Fibroblast of lung (primary cell): ENCODE data around the gene AFAP1.

Experiments used
- CTCF ChIP-seq, 2 donors: IDR thresholded peaks in 1 of 2; conservative IDR thresholded peaks in 1 of 2; 1 replicate in 1 of 2; 2 replicates in 1 of 2; pipeline ENCODE4 v1.5.1; 2011 to 2012; ENCODE audit warnings: low read length in 2 of 2, control low read depth in 1 of 2, inconsistent platforms in 1 of 2, low read depth in 1 of 2, mild to moderate bottlenecking in 1 of 2
- EZH2 ChIP-seq: IDR thresholded peaks from 2 replicates; pipeline ENCODE4 v1.5.1; 2012; ENCODE audit warnings: low read length, control low read depth, mild to moderate bottlenecking; ENCODE audit errors: missing control alignments

GRCh38 chr4:7968262-7968896, 28.7 kb upstream of the AFAP1 start:
- TF ChIP-seq CTCF (conservative IDR thresholded peaks at IDR 0.05 in 1 of 2, IDR thresholded peaks at IDR 0.05 in 1 of 2; ENCODE audit: low read depth in 1 of 2, low read length in 2 of 2) (no peak), EZH2 (no peak)
